T-cell (primary cell): Measurements from ENCODE around the gene C3orf20. TPM values are rescaled to one million over a fixed set of nuclear protein-coding genes. Genes with fewer than 3 reads are reported as not detected.

Experiments
- ATAC-seq, 4 experiments: fragments of 200-7000 bp in 3 of 4; fragments of 150-1000 bp in 1 of 4; cut with Tn5 transposase; replicated peaks in 1 of 4; 1 replicate in 3 of 4; 2 replicates in 1 of 4; pipeline ENCODE4 v1.10.0; 2021; ENCODE audit warnings: moderate library complexity in 3 of 4, mild to moderate bottlenecking in 2 of 4, moderate number of reproducible peaks in 1 of 4
- CTCF ChIA-PET, 2 donors: fragments of 300-600 bp; sonication (Branson Sonifier 250); formaldehyde crosslinking; loops; one replicate each; lab custom pipeline; 2022; ENCODE audit warnings: antibody characterized with exemption in 2 of 2; lab: Charles Lee
- POLR2A ChIA-PET, 2 donors: fragments of 300-600 bp; sonication (Branson Sonifier 250); formaldehyde crosslinking; loops; one replicate each; lab custom pipeline; 2022; ENCODE audit warnings: antibody characterized with exemption in 2 of 2; lab: Charles Lee
- DNase-seq, 35 experiments: peaks; one replicate each; pipeline versions ENCODE4 v3.0.0 to v3.0.0-alpha.2; 2013 to 2023
- H3K27ac ChIP-seq: one replicate; pipeline ENCODE4 v1.5.1; 2013; ENCODE audit warnings: low read length
- H3K27me3 ChIP-seq, 2 experiments: replicated peaks in 1 of 2; 1 replicate in 1 of 2; 2 replicates in 1 of 2; pipeline versions ENCODE4 v1.6.1 to v1.7.0; 2013; ENCODE audit warnings: low read length in 1 of 2, mixed read lengths in 1 of 2; ENCODE audit not compliant: control insufficient read depth in 2 of 2, insufficient read depth in 2 of 2; ENCODE audit errors: extremely low read depth in 1 of 2
- H3K36me3 ChIP-seq, 2 donors: 1 replicate in 1 of 2; 2 replicates in 1 of 2; pipeline versions ENCODE4 v1.6.1 to v1.7.0; 2013; ENCODE audit warnings: low read length in 1 of 2; ENCODE audit not compliant: control insufficient read depth in 2 of 2, insufficient read depth in 1 of 2; ENCODE audit errors: extremely low read depth in 1 of 2
- H3K4me1 ChIP-seq, 2 experiments: 1 replicate in 1 of 2; 2 replicates in 1 of 2; pipeline versions ENCODE4 v1.6.1 to v1.7.0; 2013; ENCODE audit warnings: low read length in 2 of 2, mixed read lengths in 1 of 2; ENCODE audit not compliant: insufficient read depth in 2 of 2, control insufficient read depth in 1 of 2; ENCODE audit errors: extremely low read depth in 1 of 2
- H3K4me3 ChIP-seq, 2 donors: 1 replicate in 1 of 2; 2 replicates in 1 of 2; pipeline versions ENCODE4 v1.5.1 to v1.7.0; 2013; ENCODE audit warnings: mild to moderate bottlenecking in 2 of 2, low read length in 1 of 2, moderate library complexity in 1 of 2; ENCODE audit not compliant: control insufficient read depth in 1 of 2; ENCODE audit errors: extremely low read depth in 1 of 2
- H3K9me3 ChIP-seq: 2 replicates; pipeline ENCODE4 v1.7.0; 2013
- H3K27ac Mint-ChIP-seq, 2 donors: one replicate each; pipeline ENCODE4 v1.8.0; 2020 to 2021; ENCODE audit warnings: mild to moderate bottlenecking in 2 of 2, mixed read lengths in 2 of 2
- H3K27me3 Mint-ChIP-seq, 2 donors: one replicate each; pipeline ENCODE4 v1.8.0; 2021 to 2022; ENCODE audit warnings: mixed read lengths in 2 of 2
- H3K36me3 Mint-ChIP-seq: one replicate; pipeline ENCODE4 v1.8.0; 2021; ENCODE audit warnings: mixed read lengths
- H3K4me1 Mint-ChIP-seq, 3 donors: one replicate each; pipeline ENCODE4 v1.8.0; 2020 to 2022; ENCODE audit warnings: mixed read lengths in 3 of 3, mild to moderate bottlenecking in 1 of 3
- H3K4me3 Mint-ChIP-seq, 3 donors: one replicate each; pipeline ENCODE4 v1.8.0; 2020 to 2022; ENCODE audit warnings: mild to moderate bottlenecking in 3 of 3, mixed read lengths in 3 of 3, moderate library complexity in 3 of 3
- H3K9me3 Mint-ChIP-seq, 3 donors: one replicate each; pipeline ENCODE4 v1.8.0; 2020 to 2022; ENCODE audit warnings: mixed read lengths in 3 of 3
- WGBS: methylation state at CpG from one replicate; pipeline ENCODE4 v1.1.5; 2013; ENCODE audit warnings: missing lambda C conversion rate; ENCODE audit not compliant: insufficient coverage; 5-methylcytosine and 5-hydroxymethylcytosine counted together
- total RNA-seq, 35 experiments: library from RNA in 6 of 35; stranded (reverse) in 6 of 35; fragments of 120-200 nt in 1 of 35; gene quantifications; one replicate each; pipeline versions ENCODE4 v1.2.1 to v1.2.4 and lab custom pipeline; 2013 to 2026

C3orf20 gene
- total RNA-seq, 5 donors from 2014 or later (not counting 1 experiment from before 2014, with no cell fraction given), result 0.19 to 0.82 (median 0.37) TPM

GRCh38 chr3:14789221-14789620 is 114.3 kb downstream of the C3orf20 start:
- Histone ChIP-seq H3K36me3 (no peaks in the 10 kb centered on the region), H3K9me3 (no peaks in the 10 kb centered on the region), H3K4me3 (no peak overlapping the region), H3K27me3 (peaks cover 0 to 34% of the 10 kb centered on the region in 2 experiments), H3K27ac (no peak overlapping the region), H3K4me1 (no peaks in the 10 kb centered on the region)
- ATAC-seq (no peak), DNase-seq (no peak)
- POLR2A ChIA-PET, result no interaction called here
- CTCF ChIA-PET, result no interaction called here
- Mint-ChIP-seq H3K9me3 (no peaks in the 10 kb centered on the region), H3K27me3 (peaks cover 4 to 36% of the 10 kb centered on the region in 2 donors), H3K4me1 (no peaks in the 10 kb centered on the region), H3K4me3 (no peak overlapping the region), H3K27ac (no peak overlapping the region), H3K36me3 (no peaks in the 10 kb centered on the region)
- no CpG with 5 or more reads among the region's 5 CpGs for WGBS

GRCh38 chr3:14789640-14790285 is 114.8 kb downstream of the C3orf20 start:
- Mint-ChIP-seq H3K27me3 (peaks cover 4 to 34% of the 10 kb centered on the region in 2 donors), H3K4me1 (no peaks in the 10 kb centered on the region), H3K36me3 (no peaks in the 10 kb centered on the region), H3K9me3 (no peaks in the 10 kb centered on the region), H3K4me3 (no peak overlapping the region), H3K27ac (no peak overlapping the region)
- ChIA-PET CTCF (interaction anchor here in 1 of 2 donors (2.2 kb wide), 1 partner anchor 131 kb away, joined by 6 read pairs; no protein-coding TSS in a partner anchor), POLR2A (no interaction called here)
- Histone ChIP-seq H3K4me1 (no peaks in the 10 kb centered on the region), H3K27ac (no peak overlapping the region), H3K4me3 (no peak overlapping the region), H3K36me3 (no peaks in the 10 kb centered on the region), H3K27me3 (peaks cover 0 to 28% of the 10 kb centered on the region in 2 experiments), H3K9me3 (no peaks in the 10 kb centered on the region)
- 65% methylated on average over 7 of the region's 10 CpGs for WGBS
- no peak for DNase-seq
- no peak for ATAC-seq

GRCh38 chr3:14791343-14791945 is 116.5 kb downstream of the C3orf20 start:
- 41% methylated on average over 15 of the region's 15 CpGs for WGBS

GRCh38 chr3:14792691-14793121 is 117.8 kb downstream of the C3orf20 start:
- Mint-ChIP-seq H3K27me3 (peaks cover 0 to 24% of the 10 kb centered on the region in 2 donors), H3K27ac (no peak overlapping the region), H3K36me3 (no peaks in the 10 kb centered on the region), H3K9me3 (no peaks in the 10 kb centered on the region), H3K4me3 (no peak overlapping the region), H3K4me1 (no peaks in the 10 kb centered on the region)
- Histone ChIP-seq H3K4me3 (no peak overlapping the region), H3K27me3 (peaks cover 0 to 25% of the 10 kb centered on the region in 2 experiments), H3K9me3 (no peaks in the 10 kb centered on the region), H3K27ac (no peak overlapping the region), H3K36me3 (no peaks in the 10 kb centered on the region), H3K4me1 (no peaks in the 10 kb centered on the region)
- ATAC-seq (no peak), DNase-seq (no peak)
- WGBS, result 81% methylated on average over 8 of the region's 9 CpGs
- ChIA-PET CTCF (no interaction called here), POLR2A (no interaction called here)

More at GRCh38 chr3:14791343-14791945, 116.5 kb downstream of the C3orf20 start:
- POLR2A ChIA-PET, result interaction anchor here in 1 of 2 donors (0.7 kb wide), 1 partner anchor 366 kb away, joined by 3 read pairs; no protein-coding TSS in a partner anchor
- H3K4me1 ChIP-seq, result no peaks in the 10 kb centered on the region
- no peak overlapping the region for H3K4me3 ChIP-seq
- no peaks in the 10 kb centered on the region for H3K9me3 Mint-ChIP-seq
- DNase-seq, result peak in 28 of 35 experiments; percentile 8 to 62 (median 38)
- peak in 2 of 4 experiments; percentile 66 to 75 for ATAC-seq
- H3K9me3 ChIP-seq, result no peaks in the 10 kb centered on the region
- peaks cover 0 to 29% of the 10 kb centered on the region in 2 donors for H3K27me3 Mint-ChIP-seq
- H3K27me3 ChIP-seq, result peaks cover 0 to 21% of the 10 kb centered on the region in 2 experiments
- H3K4me1 Mint-ChIP-seq, result no peaks in the 10 kb centered on the region
- H3K27ac Mint-ChIP-seq, result no peak overlapping the region
- no peaks in the 10 kb centered on the region for H3K36me3 ChIP-seq
- no peak overlapping the region for H3K27ac ChIP-seq
- H3K36me3 Mint-ChIP-seq, result no peaks in the 10 kb centered on the region
- CTCF ChIA-PET, result interaction anchor here in 1 of 2 donors (1.0 to 2.2 kb wide), 3 partner anchors 122 to 130 kb away, joined by 4 to 6 read pairs (median 5); no protein-coding TSS in a partner anchor
- H3K4me3 Mint-ChIP-seq, result no peak overlapping the region

GRCh38 chr3:14793126-14793857 is 118.4 kb downstream of the C3orf20 start:
- no peak for DNase-seq
- WGBS, result 69% methylated on average over 10 of the region's 15 CpGs
- H3K4me1 ChIP-seq, result no peaks in the 10 kb centered on the region
- CTCF ChIA-PET, result interaction anchor here in 1 of 2 donors (0.7 to 1.1 kb wide), 2 partner anchors 38 to 128 kb away, joined by 3 to 4 read pairs; no protein-coding TSS in a partner anchor
- Mint-ChIP-seq H3K9me3 (no peaks in the 10 kb centered on the region), H3K4me1 (no peaks in the 10 kb centered on the region), H3K4me3 (no peak overlapping the region), H3K27me3 (peaks cover 0 to 22% of the 10 kb centered on the region in 2 donors), H3K27ac (no peak overlapping the region), H3K36me3 (no peaks in the 10 kb centered on the region)
- POLR2A ChIA-PET, result no interaction called here
- H3K27me3 ChIP-seq, result peaks cover 0 to 27% of the 10 kb centered on the region in 2 experiments
- H3K9me3 ChIP-seq, result no peaks in the 10 kb centered on the region
- ATAC-seq, result no peak
- H3K4me3 ChIP-seq, result no peak overlapping the region
- H3K27ac ChIP-seq, result no peak overlapping the region
- H3K36me3 ChIP-seq, result no peaks in the 10 kb centered on the region

GRCh38 chr3:14793858-14794234 is 118.9 kb downstream of the C3orf20 start:
- H3K27ac Mint-ChIP-seq, result no peak overlapping the region
- no peaks in the 10 kb centered on the region for H3K9me3 Mint-ChIP-seq
- no peaks in the 10 kb centered on the region for H3K4me1 Mint-ChIP-seq
- no peaks in the 10 kb centered on the region for H3K4me1 ChIP-seq
- no peak for DNase-seq
- H3K27ac ChIP-seq, result no peak overlapping the region
- H3K36me3 ChIP-seq, result no peaks in the 10 kb centered on the region
- H3K27me3 Mint-ChIP-seq, result peaks cover 0 to 23% of the 10 kb centered on the region in 2 donors
- WGBS, result 58% methylated on average over 4 of the region's 5 CpGs
- peaks cover 0 to 27% of the 10 kb centered on the region in 2 experiments for H3K27me3 ChIP-seq
- ChIA-PET POLR2A (no interaction called here), CTCF (interaction anchor here in 1 of 2 donors (0.7 to 1.1 kb wide), 2 partner anchors 38 to 127 kb away, joined by 3 to 4 read pairs; no protein-coding TSS in a partner anchor)
- no peaks in the 10 kb centered on the region for H3K36me3 Mint-ChIP-seq
- H3K4me3 Mint-ChIP-seq, result no peak overlapping the region
- no peak overlapping the region for H3K4me3 ChIP-seq
- ATAC-seq, result no peak
- no peaks in the 10 kb centered on the region for H3K9me3 ChIP-seq
